ENCODE measurements around the gene BSN. TPM values are rescaled to one million over a fixed set of nuclear protein-coding genes. Genes with fewer than 3 reads are reported as not detected.
A peak's percentile ranks its signal among the peaks of the same experiment; 100 is the strongest.

The BSN gene
- total and polyA plus RNA-seq, 12 donors: 0.06 to 1.4 (median 0.62) TPM

DNA sequence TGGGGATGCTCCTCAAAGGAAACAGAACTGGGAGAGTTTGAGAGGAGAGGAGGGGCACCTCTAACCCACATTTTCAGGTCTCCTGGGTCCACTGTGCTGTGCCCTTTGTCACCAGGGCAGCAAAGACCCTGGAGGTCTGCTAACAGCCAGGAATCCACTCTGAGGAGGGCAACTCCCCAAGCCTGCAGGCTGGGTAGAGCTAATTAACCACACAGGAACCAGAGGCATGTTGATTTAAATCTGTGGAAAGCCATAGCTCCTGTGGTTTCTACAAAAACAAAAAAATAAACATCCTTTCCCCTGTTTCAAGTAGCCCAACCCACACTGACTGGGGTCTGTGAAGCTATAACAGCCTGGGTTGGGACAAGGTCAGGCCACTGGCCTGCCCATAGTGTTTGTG lies 2.2 kb upstream of the BSN start:
- H3K36me3 ChIP-seq: no peaks in the 10 kb centered on the region
- no peaks in the 10 kb centered on the region for H3K9me3 ChIP-seq
- ATAC-seq (no peak), DNase-seq (no peak)
- TF ChIP-seq, protein P1, sequence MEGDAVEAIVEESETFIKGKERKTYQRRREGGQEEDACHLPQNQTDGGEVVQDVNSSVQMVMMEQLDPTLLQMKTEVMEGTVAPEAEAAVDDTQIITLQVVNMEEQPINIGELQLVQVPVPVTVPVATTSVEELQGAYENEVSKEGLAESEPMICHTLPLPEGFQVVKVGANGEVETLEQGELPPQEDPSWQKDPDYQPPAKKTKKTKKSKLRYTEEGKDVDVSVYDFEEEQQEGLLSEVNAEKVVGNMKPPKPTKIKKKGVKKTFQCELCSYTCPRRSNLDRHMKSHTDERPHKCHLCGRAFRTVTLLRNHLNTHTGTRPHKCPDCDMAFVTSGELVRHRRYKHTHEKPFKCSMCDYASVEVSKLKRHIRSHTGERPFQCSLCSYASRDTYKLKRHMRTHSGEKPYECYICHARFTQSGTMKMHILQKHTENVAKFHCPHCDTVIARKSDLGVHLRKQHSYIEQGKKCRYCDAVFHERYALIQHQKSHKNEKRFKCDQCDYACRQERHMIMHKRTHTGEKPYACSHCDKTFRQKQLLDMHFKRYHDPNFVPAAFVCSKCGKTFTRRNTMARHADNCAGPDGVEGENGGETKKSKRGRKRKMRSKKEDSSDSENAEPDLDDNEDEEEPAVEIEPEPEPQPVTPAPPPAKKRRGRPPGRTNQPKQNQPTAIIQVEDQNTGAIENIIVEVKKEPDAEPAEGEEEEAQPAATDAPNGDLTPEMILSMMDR (IDR thresholded peaks at IDR 0.05): no peak
- peaks cover 3 to 23% (median 18%) of the 10 kb centered on the region in 9 donors for H3K4me1 ChIP-seq
- no peak overlapping the region for H3K4me3 ChIP-seq
- no peak overlapping the region for H3K27ac ChIP-seq
- H3K27me3 ChIP-seq: peaks cover 0 to 38% (median 0%) of the 10 kb centered on the region in 7 donors
- intact Hi-C loops (cut with DNase I): no loop called here

DNA sequence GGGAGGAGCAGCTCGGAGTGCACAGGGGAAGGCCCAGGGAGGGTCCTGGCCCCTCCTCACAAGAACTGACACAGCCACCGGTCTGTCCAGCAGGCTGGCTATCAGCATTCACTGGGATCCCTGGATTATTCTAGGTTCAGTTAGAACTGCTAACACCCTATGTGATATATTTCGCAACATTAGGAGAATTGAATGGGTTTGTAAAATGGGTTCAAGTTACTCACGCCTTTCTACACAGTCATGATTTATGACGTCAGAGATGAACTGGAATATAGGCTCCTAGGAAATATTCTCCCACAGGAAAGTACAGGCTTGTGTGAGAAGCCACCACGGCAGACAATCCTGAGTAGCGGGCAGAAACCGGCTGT lies 969 bp upstream of the BSN start:
- DNase-seq (no peak), ATAC-seq (no peak)
- Histone ChIP-seq H3K4me1 (peaks cover 3 to 23% (median 18%) of the 10 kb centered on the region in 9 donors), H3K9me3 (no peaks in the 10 kb centered on the region), H3K4me3 (peak overlapping the region; percentile 45 to 94 (median 78)), H3K27me3 (peaks cover 0 to 47% (median 0%) of the 10 kb centered on the region in 7 donors), H3K27ac (peak overlapping the region in 8 of 10 donors; percentile 75 to 93 (median 85)), H3K36me3 (no peaks in the 10 kb centered on the region)
- intact Hi-C loops (cut with DNase I): no loop called here
- TF ChIP-seq, protein P1 (IDR thresholded peaks at IDR 0.05): no peak
- 49 to 50% methylated on average over 8 of the region's 8 CpGs for WGBS, 2 donors

DNA sequence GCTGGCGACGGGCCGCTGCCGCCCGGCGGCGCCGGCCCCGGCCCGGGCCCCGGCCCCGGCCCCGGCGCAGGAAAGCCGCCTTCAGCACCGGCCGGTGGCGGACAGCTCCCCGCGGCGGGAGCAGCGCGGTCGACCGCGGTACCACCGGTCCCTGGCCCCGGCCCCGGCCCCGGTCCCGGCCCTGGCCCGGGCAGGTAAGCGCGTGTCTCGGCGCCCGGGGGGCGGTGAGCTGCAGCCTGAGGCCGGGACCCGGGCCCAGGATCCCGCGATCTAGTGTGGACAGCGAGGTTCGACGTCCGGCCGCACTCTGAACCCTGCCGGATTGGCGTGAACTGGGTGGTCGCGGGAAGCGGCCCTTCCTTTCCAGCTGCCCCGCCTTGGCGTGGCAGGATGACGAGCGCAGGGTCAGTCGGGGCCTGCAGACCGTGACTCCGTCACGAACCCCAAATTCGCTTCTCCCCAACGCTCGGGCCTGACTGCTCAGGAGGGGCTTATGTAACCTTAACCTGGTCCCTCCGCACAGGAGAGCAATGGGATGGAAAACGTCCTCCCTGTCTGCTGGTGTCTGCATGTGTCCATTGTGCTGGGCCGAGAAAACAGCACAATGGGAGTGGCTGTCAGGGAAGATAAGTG lies 472 bp downstream of the BSN start:
- Histone ChIP-seq H3K27me3 (peaks cover 0 to 53% (median 0%) of the 10 kb centered on the region in 7 donors), H3K27ac (no peak overlapping the region), H3K36me3 (no peaks in the 10 kb centered on the region), H3K4me3 (peak overlapping the region in 9 of 10 donors; percentile 23 to 83 (median 60)), H3K9me3 (peaks cover 0 to 4% (median 0%) of the 10 kb centered on the region in 11 donors), H3K4me1 (peaks cover 3 to 23% (median 18%) of the 10 kb centered on the region in 9 donors)
- DNase-seq: peak; percentile 40 to 72
- ATAC-seq: peak; percentile 14 to 75 (median 58)
- 1% methylated on average over 57 to 66 of the region's 66 CpGs for WGBS, 2 donors
- intact Hi-C loops (cut with DNase I): loop anchor here in 1 of 10 donors (5.0 kb wide), 1 partner anchor 98 kb away; no protein-coding TSS in a partner anchor
- TF ChIP-seq, protein P1 (IDR thresholded peaks at IDR 0.05): no peak

DNA sequence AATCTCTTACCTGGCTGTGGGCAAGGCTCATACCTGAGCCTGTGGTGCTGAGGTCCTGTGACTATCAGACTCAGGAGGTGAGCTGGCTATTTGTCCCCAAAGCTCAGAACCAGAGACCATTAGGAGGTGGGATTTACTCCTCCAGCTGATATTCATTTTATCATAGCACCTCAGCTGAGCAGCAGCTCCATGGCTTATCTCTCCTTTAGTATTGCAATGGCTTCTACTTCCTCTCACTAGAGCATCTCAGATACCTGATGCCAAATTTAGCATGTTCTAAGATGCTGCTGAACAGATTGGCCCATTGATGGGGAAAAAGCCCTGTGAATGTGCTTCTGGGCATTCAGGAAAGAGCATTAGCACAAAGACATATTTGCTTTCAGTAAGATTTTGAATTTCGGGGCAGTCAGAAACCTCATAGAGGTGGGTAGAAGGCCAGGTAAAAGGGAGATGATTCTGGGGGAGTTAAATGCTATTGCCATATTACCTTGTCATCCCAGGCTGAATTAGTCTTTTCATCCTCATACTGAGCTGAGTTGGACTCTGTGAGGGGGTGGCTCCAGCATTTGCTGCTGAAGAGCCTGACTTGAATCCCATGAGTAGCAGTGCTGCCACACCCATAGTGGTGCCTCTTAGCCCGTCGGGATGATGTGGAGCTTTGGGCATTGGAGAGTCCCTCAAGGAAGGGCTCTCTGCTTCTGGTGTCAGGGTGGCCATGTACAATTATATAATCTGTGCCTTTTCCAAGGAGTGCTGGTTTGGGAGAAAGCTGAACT lies 2.4 kb downstream of the BSN start:
- WGBS, 2 donors: 80 to 83% methylated on average over 3 of the region's 3 CpGs

More for the DNA sequence above, 2.4 kb downstream of the BSN start:
- H3K4me1 ChIP-seq: peaks cover 3 to 23% (median 18%) of the 10 kb centered on the region in 9 donors
- DNase-seq: no peak
- intact Hi-C loops (cut with DNase I): loop anchor here in 1 of 10 donors (5.0 kb wide), 1 partner anchor 96 kb away; no protein-coding TSS in a partner anchor
- H3K27me3 ChIP-seq: peaks cover 0 to 53% (median 0%) of the 10 kb centered on the region in 7 donors
- no peak overlapping the region for H3K27ac ChIP-seq
- H3K36me3 ChIP-seq: no peaks in the 10 kb centered on the region
- TF ChIP-seq, protein P1 (IDR thresholded peaks at IDR 0.05): no peak
- H3K9me3 ChIP-seq: peaks cover 0 to 4% (median 0%) of the 10 kb centered on the region in 11 donors
- ATAC-seq: no peak
- no peak overlapping the region for H3K4me3 ChIP-seq

Measured in heart right ventricle (tissue), 16 donors.